Inflammatory macrophage treated with lipopolysaccharide for 1 hour (primary cell): Measurements from ENCODE around the gene FAM78A.
A peak's percentile ranks its signal among the peaks of the same experiment; 100 is the strongest.
"Not testable (repeated sequence)": the region's sequence is repeated elsewhere in the genome, so short reads cannot be mapped to it uniquely, and the experiment has no call there.

Source experiments
- DNase-seq, 2 donors: peaks; one replicate each; pipeline ENCODE4 v3.0.0-alpha.2; 2020 to 2022

FAM78A gene

DNA sequence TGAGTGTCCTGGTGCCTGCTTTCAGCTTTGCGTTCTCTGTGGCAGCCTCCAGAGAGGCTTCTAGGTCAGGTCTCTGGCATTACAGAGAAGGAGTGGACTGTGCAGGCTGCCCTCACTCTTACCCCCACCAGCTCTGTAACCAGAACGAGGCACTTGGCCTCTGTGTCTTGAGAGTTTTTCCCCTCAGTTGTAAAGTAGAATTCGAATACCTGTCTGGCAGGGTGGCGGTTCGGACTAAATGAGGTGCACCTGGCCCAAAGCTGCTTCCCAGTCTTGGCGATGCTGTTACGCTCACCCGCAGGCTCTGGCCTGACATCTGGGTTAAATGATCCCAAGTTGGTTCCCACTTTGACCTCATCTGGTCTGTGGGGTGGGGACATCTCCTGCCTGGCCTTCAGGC, 40.1 kb downstream of the FAM78A start:
- no peak for DNase-seq

DNA sequence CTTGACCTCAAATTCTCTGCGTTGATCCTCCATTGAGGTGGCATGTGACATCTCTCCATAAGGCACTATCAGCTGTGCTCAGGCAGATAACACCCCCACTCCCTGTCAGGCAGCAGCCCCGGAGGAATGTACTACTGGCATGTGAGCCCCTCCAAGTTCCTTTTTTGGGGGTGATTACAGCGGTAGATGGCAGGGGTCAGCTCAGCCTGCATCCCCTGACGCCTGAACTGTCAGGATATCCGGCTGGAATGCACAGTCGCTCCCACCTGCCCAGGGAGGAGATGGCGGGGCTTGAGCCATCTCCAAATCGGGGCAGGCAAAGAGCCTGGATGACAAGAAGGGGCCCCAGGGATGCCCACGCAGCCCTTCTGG, 40.8 kb downstream of the FAM78A start:
- no peak for DNase-seq

DNA sequence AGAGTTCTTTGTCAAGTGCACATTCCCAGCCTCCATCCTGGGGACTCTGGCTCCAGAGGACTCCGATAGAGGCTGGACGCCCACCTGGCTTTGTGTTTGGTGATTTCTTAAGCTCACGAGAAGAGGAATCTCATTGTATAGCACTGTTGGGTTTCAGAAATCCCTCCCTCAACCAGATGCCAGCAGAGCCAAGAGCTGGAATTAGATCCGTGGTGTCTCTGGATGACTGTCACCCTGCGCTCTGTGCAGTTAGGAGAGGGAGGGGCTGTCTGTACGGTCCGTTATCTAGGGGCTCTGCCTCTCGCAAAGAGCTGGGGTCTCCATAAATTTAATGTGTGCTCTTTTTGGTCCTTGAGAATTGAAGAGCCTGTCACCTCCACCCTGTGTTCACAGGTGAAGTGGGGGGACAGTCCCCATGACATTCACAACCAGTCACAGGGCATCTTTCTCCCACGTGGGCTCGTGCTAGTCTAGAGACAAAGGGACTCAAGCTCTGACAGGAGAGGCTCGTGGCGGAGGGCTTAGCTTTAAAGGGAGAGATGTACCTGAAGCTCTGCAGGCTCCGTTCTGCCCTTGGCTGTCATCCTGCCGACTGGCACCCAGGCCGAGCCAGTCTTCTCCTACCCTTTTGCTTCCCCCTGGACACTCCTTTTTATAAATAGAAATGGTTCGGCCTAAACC, 41.4 kb downstream of the FAM78A start:
- DNase-seq, result no peak

DNA sequence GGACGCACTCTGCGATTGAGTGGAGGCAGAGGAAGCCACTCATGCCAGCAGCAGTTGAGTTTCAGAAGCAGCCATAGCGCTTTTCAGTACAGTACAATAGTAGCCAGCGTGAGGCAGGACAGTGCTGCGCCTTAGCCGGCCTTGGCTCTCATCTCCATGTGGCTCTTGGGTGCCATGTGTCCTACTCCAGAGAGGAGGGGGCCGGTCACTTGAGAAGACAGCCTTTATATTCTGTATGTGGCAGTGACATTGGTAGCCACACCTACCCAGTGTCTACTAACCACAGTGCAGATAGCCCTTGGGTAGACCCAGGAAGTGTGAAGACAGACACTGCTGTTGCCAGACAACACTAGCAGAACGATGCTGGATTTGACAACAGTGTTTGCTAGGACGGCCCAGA, 42.3 kb downstream of the FAM78A start:
- DNase-seq, result no peak

DNA sequence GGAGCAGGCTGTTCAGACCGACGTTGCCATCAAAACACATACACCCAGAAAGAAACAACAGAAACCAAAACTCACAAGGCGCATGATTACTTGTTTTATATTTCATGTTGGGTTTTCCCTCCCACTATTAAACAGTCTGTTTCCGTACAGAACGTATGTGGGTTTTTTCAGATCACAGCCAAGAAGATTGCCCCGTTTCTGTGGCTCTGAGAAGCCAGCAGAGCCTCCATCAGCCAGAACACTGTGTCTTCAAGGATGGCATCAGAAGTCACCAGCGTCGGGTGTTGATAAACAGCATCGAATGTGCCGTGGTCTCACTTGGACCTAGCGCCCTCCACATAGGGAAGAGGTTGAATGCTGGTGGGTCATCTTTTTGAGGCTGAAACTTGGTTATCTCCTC, 42.8 kb downstream of the FAM78A start:
- DNase-seq, result no peak

DNA sequence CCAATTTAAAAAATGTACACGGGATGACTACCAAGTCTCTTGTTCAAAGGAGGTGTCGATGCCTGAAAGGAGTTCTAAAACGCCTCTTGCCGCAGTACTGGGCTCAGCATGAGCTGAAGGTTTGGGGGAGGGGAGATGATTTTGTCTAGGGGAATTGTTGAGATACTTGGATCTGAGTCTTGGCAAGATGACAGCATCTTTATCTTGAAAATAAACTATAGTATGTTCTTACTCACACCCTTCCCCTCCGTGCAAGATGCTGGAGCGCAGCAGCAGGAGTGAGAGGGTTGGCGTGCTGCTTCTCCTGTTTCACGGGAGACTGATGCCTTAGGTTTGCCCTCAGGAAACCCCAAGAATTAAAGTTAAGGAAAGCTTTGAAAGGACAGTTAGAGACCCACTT, 47.3 kb downstream of the FAM78A start:
- DNase-seq, result no peak

DNA sequence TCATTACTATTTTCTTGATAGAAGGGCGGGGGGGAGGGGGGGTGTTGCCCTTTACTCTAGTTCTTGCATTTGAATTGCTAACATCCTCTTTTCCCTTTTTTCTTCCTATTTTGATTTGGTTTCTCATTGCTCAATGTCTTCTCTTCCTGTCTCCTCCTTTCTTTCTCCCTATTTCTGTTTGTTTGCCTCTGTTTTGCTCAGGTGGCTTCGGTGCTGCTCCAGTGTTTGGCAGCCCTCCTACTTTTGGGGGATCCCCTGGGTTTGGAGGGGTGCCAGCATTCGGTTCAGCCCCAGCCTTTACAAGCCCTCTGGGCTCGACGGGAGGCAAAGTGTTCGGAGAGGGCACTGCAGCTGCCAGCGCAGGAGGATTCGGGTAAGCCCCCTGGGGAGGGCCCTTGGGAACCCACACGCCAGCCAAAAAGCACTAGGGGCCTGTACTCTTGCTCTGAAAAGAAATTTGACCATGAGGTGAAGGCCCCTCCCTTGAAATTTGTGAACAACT, 48.3 kb downstream of the FAM78A start:
- no peak for DNase-seq

DNA sequence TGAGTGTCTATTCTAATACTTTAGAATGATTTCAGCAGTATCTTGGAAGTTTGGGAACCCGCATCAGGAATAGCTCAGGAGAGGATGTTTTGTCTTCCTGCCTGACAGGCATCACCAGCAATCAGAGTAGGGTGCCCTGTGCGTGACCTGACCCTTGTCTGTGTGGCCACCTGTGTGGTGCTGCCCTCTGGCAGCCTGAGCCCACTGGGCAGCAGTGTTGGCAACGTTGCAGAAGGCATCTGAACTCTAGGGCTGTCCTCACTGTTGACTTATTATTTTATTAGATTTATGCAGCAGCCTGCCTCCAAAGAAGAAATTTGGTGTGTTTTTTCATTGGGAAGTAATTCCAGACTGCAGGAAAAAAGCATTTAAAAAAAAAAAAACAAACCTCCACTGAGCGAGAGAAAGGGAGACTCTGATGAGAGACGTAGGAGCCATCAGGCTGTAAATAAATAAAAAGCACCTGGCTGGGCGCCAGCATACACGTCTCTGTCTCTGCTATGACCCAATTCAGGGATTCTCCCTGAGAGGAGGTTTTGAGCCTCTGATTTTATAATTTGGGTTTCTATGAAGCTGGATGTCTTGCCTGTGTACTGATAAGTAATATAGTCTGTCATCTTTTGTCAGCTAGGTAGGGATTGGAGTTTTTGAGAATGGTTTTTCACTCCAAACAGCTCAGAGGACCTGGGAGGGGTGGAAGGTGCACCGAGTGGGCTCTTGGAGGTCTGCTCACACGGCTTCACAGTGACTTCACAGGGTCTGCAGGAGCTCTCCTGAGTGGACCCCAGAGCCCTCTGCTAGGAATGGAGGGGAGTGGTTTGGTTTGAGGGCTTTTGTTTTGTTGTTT, 49.0 kb downstream of the FAM78A start:
- DNase-seq, result peak; percentile 44 to 53

DNA sequence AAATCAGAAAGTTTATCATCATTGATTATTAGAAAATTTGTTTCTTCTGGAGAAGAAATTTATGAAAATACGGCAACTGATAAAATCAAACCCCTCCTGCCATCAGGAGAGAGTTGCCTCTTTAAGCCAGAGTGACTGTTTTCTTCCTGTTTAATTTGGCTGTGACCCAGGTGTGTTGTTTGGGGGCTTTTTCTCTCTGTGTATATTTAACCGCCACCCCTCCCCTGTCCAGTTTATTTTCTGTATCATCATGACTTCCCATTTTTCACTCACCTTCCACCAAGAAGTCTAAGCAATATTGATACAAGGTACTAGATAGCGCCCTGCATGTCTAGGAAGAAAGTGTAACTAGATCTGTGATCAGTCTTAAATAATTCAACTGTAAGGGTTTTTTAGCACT, 50.1 kb downstream of the FAM78A start:
- DNase-seq, result no peak

DNA sequence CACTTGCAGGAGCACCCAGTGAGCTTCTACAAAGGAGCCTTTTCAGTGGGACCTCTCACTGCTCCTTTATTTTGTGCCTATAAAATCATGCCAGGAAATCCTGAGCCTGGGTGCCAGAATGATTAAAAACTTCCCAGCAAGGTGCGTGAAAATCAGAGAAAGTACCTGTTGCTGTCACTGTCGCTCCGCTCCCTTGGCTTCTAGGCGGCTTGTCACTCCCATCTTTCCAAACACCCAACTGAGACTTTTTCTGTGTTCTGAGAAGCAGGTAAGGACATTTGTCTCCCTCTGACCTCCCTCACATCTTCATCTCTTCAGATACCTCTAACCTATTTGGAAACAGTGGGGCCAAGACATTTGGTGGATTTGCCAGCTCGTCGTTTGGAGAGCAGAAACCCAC, 53.9 kb downstream of the FAM78A start:
- DNase-seq, result no peak

DNA sequence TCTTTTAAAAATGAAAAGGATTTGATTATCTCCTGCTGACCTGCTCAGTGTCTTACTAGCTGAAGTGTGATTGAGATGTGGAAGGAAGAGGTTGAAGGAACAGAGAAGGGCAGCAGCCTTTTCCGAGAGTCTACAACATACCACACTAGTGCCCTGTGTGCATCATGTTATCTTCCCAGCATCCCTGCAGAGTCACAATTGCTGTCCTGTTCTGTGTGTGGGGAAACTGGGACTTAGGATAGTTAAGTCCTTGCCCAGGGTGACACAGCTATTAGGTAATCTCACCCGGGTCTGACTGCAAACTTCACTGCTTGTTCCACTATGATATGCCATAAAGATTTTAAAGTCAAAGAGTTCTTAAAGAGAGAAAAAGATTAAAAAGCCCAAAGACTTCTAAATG, 55.8 kb downstream of the FAM78A start:
- DNase-seq, result no peak

DNA sequence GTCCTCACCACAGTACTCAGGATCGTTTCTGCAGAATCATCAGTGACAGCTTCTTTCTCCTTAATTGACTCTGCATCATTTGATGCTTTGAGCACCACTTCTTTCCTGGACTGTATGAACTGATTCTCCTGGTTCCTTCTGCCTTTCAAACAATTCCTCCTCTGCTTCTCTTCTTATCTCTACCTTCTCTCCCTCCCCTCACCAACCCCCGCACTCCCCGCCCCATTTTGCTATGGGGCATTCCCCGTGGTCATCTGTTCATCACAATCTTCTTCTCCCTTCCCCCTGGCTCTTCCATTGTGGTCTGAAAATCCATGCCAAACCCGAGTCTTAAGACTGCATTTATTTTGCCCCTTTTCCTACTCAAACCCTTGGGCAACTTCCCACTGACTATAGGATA, 57.9 kb downstream of the FAM78A start:
- DNase-seq, result no peak

DNA sequence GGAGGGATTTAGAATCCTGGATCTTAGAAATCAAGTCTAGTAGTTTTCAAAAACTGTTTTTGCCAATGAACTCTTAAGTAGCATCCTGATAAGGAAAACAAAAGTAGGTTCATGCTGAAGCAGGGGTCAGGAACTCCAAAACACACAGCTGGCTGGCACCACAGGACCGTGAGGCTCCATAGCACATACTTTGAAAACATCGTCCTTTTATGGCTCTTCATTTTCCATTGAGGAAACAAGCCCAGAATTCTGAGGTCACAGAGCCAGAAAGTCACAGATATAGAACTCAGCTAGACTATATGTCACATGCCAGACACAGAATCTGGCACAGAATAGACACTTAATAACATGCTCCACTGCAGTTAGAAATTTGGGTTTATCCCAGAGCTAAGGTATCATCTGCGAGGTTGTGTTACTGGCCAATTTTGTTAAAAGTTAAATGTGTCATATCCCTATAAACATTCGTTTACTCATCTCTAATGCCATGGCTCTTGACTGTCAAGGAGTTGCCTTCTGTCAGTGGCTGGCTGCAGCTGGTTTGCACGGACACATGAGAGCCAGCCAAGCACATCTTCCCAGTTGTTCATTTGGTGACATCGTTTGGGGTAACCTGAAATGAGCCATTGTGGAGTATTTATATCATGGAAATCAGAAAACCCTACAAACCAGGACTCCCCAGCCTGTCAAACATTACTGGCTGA, 58.8 kb downstream of the FAM78A start:
- no peak for DNase-seq

DNA sequence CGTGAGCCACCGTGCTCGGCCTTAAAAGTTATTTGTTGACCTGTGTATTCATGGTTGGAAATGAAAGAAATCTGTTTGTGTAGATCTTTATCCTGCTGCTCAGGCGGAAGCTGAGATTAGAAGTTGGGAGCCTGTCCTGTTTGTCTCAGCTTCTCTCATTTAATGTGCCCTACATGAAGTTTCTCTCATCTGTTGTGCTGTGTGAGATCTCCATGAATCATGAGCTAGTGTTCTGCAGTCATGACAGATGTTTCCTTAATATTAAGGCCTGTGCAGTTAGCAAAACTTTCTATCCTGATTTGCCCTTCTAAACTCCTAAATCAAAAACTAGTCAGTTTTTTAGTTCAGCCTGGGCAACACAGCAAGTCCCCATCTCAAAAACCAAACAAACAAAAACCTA, 59.5 kb downstream of the FAM78A start:
- no peak for DNase-seq

DNA sequence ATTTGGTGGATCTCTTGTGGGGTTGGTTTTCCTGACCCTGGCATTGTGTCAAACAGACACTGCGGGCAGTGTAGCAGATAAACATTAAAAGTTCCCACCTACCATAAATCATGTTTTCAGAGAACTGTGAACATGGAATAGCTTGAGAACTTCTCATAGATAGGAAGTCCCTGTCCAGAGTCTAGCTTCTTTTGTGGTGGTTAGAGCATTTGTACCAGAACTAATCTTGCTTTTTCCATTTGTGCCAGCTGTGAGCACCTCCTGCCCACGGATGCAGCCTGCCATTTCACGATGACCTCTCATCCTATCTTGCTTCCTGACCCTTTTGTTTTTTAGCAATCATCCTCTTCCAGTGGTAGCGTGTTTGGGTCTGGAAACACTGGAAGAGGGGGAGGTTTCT, 61.4 kb downstream of the FAM78A start:
- no peak for DNase-seq

DNA sequence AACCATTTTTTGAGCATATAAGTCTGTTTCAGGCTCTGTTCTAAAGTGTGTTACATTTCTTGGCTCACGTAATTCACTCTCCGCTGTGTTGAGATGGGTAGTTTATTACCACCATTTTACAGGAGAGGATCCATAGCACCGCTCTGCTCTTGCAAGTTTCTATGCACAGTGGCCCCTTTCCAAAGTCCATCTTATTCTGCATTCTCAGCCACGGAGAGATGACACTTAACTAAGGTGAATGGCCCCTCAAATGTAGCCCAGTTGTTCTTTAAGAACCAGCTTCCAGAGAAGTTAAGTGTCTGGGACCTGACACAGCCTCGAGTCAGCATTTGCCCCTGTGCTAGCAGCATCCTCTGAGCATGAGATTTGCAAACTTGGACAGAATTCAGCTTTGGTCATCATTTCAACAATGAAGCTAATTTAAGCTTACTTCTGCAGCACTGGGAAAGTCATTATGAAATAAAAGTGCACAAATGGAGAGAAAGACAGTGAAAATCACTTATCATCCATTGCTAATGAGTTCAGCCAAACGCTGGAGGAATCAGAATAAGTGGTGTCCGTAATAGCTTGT, 61.9 kb downstream of the FAM78A start:
- DNase-seq, result no peak

DNA sequence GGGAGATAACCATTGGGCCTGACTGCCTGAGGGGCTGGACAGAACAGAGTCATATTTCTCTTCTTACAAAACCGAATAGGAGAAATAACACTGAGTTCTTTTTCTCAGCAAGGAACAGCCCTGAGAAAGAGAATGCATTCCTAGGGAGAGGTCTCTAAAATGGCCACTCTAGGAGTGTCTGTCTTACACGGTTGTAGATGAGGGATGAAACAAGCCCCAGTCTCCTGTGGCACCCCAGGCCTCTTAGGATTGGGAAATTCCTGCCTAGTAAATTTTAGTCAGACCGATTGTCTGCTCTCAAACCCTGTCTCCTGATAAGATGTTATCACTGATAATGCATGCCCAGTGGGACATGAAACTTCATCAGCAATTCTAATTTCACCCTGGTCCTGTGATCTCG, 64.4 kb downstream of the FAM78A start:
- not testable (repeated sequence) for DNase-seq
